ENCODE results near the gene VAV3.

VAV3 gene

GRCh38 chr1:107926436-107927080, 38.4 kb downstream of the VAV3 start:
- WGBS, result 98% methylated on average over 3 of the region's 3 CpGs
- H3K4me1 ChIP-seq (ENCODE audit: control insufficient read depth, insufficient read depth, low read depth, low read length), result no peaks in the 10 kb centered on the region

GRCh38 chr1:107925565-107925964, 39.4 kb downstream of the VAV3 start:
- no peak overlapping the region for H2BK12ac ChIP-seq (ENCODE audit: low read length in 2 of 2)
- no peak overlapping the region for H2BK120ac ChIP-seq (ENCODE audit: low read depth, low read length)
- H3K27ac ChIP-seq (ENCODE audit: low read length, poor library complexity, severe bottlenecking), result no peak overlapping the region
- no peak overlapping the region for H3K14ac ChIP-seq (ENCODE audit: low read length in 2 of 2)
- no peak overlapping the region for H3K4me3 ChIP-seq (ENCODE audit: insufficient read depth in 1 of 2, low read depth in 1 of 2, low read length in 2 of 2)
- no peak overlapping the region for H3K4me2 ChIP-seq (ENCODE audit: low read length, poor library complexity, severe bottlenecking)
- H3K23ac ChIP-seq (ENCODE audit: low read length in 2 of 2), result no peak overlapping the region
- no peaks in the 10 kb centered on the region for H3K79me1 ChIP-seq (replicated peaks; ENCODE audit: low read length, poor library complexity, severe bottlenecking)
- H3K27me3 ChIP-seq (ENCODE audit: control insufficient read depth in 1 of 2, insufficient read depth in 1 of 2, low read length in 2 of 2), result no peaks in the 10 kb centered on the region
- H2AFZ ChIP-seq (ENCODE audit: low read depth, low read length), result no peak overlapping the region
- WGBS, result no CpG with 5 or more reads among the region's 1 CpG
- H4K8ac ChIP-seq (ENCODE audit: low read length), result no peak overlapping the region
- no peak overlapping the region for H2BK15ac ChIP-seq (ENCODE audit: low read depth, poor library complexity, severe bottlenecking)
- H2AK5ac ChIP-seq (ENCODE audit: low read length, severe bottlenecking), result no peak overlapping the region
- no peaks in the 10 kb centered on the region for H3K36me3 ChIP-seq (ENCODE audit: control insufficient read depth in 1 of 2, insufficient read depth in 2 of 2, low read depth in 1 of 2, low read length in 2 of 2)
- no peaks in the 10 kb centered on the region for H3K9me3 ChIP-seq (ENCODE audit: control insufficient read depth, low read length)
- no peak overlapping the region for H2BK5ac ChIP-seq (ENCODE audit: low read depth, low read length, poor library complexity, severe bottlenecking)
- no peak for DNase-seq
- H3K4me1 ChIP-seq (ENCODE audit: control insufficient read depth, insufficient read depth, low read depth, low read length), result no peaks in the 10 kb centered on the region
- no peak overlapping the region for H4K91ac ChIP-seq (ENCODE audit: low read length)
- no peak overlapping the region for H3K4ac ChIP-seq (ENCODE audit: low read depth in 1 of 2, low read length in 2 of 2)
- H3K18ac ChIP-seq (ENCODE audit: low read depth in 1 of 2, low read length in 2 of 2), result no peak overlapping the region
- H3K9ac ChIP-seq (ENCODE audit: low read length), result no peak overlapping the region

More at GRCh38 chr1:107926436-107927080, 38.4 kb downstream of the VAV3 start:
- Histone ChIP-seq H3K79me1 (replicated peaks; ENCODE audit: low read length, poor library complexity, severe bottlenecking) (no peaks in the 10 kb centered on the region), H2AFZ (ENCODE audit: low read depth, low read length) (no peak overlapping the region), H3K9me3 (ENCODE audit: control insufficient read depth, low read length) (no peaks in the 10 kb centered on the region), H3K18ac (ENCODE audit: low read depth in 1 of 2, low read length in 2 of 2) (no peak overlapping the region), H3K4me3 (ENCODE audit: insufficient read depth in 1 of 2, low read depth in 1 of 2, low read length in 2 of 2) (no peak overlapping the region), H4K91ac (ENCODE audit: low read length) (no peak overlapping the region), H3K36me3 (ENCODE audit: control insufficient read depth in 1 of 2, insufficient read depth in 2 of 2, low read depth in 1 of 2, low read length in 2 of 2) (no peaks in the 10 kb centered on the region), H3K4ac (ENCODE audit: low read depth in 1 of 2, low read length in 2 of 2) (no peak overlapping the region), H2BK12ac (ENCODE audit: low read length in 2 of 2) (no peak overlapping the region), H3K27me3 (ENCODE audit: control insufficient read depth in 1 of 2, insufficient read depth in 1 of 2, low read length in 2 of 2) (no peaks in the 10 kb centered on the region), H3K9ac (ENCODE audit: low read length) (no peak overlapping the region), H3K23ac (ENCODE audit: low read length in 2 of 2) (no peak overlapping the region), H3K4me2 (ENCODE audit: low read length, poor library complexity, severe bottlenecking) (no peak overlapping the region), H2BK15ac (ENCODE audit: low read depth, poor library complexity, severe bottlenecking) (no peak overlapping the region), H2BK120ac (ENCODE audit: low read depth, low read length) (no peak overlapping the region), H3K27ac (ENCODE audit: low read length, poor library complexity, severe bottlenecking) (no peak overlapping the region), H4K8ac (ENCODE audit: low read length) (no peak overlapping the region), H2BK5ac (ENCODE audit: low read depth, low read length, poor library complexity, severe bottlenecking) (no peak overlapping the region), H3K14ac (ENCODE audit: low read length in 2 of 2) (no peak overlapping the region), H2AK5ac (ENCODE audit: low read length, severe bottlenecking) (no peak overlapping the region)
- peak; percentile 18 for DNase-seq

GRCh38 chr1:107920999-107921398, 44.0 kb downstream of the VAV3 start:
- no peak overlapping the region for H3K27ac ChIP-seq (ENCODE audit: low read length, poor library complexity, severe bottlenecking)

GRCh38 chr1:107920561-107920960, 44.4 kb downstream of the VAV3 start:
- no peak overlapping the region for H3K9ac ChIP-seq (ENCODE audit: low read length)
- no peak overlapping the region for H2BK15ac ChIP-seq (ENCODE audit: low read depth, poor library complexity, severe bottlenecking)
- no peak overlapping the region for H3K18ac ChIP-seq (ENCODE audit: low read depth in 1 of 2, low read length in 2 of 2)
- no peak overlapping the region for H3K23ac ChIP-seq (ENCODE audit: low read length in 2 of 2)
- H3K4me3 ChIP-seq (ENCODE audit: insufficient read depth in 1 of 2, low read depth in 1 of 2, low read length in 2 of 2), result no peak overlapping the region
- no peak overlapping the region for H2BK5ac ChIP-seq (ENCODE audit: low read depth, low read length, poor library complexity, severe bottlenecking)
- no peak overlapping the region for H2BK120ac ChIP-seq (ENCODE audit: low read depth, low read length)
- H3K4me2 ChIP-seq (ENCODE audit: low read length, poor library complexity, severe bottlenecking), result no peak overlapping the region
- H2AFZ ChIP-seq (ENCODE audit: low read depth, low read length), result no peak overlapping the region
- no peak overlapping the region for H2BK12ac ChIP-seq (ENCODE audit: low read length in 2 of 2)
- H3K4ac ChIP-seq (ENCODE audit: low read depth in 1 of 2, low read length in 2 of 2), result no peak overlapping the region
- no peaks in the 10 kb centered on the region for H3K9me3 ChIP-seq (ENCODE audit: control insufficient read depth, low read length)
- DNase-seq, result no peak
- H3K79me1 ChIP-seq (replicated peaks; ENCODE audit: low read length, poor library complexity, severe bottlenecking), result no peaks in the 10 kb centered on the region
- H4K91ac ChIP-seq (ENCODE audit: low read length), result no peak overlapping the region
- no peaks in the 10 kb centered on the region for H3K36me3 ChIP-seq (ENCODE audit: control insufficient read depth in 1 of 2, insufficient read depth in 2 of 2, low read depth in 1 of 2, low read length in 2 of 2)
- no peak overlapping the region for H2AK5ac ChIP-seq (ENCODE audit: low read length, severe bottlenecking)
- no peak overlapping the region for H4K8ac ChIP-seq (ENCODE audit: low read length)
- no peaks in the 10 kb centered on the region for H3K27me3 ChIP-seq (ENCODE audit: control insufficient read depth in 1 of 2, insufficient read depth in 1 of 2, low read length in 2 of 2)
- no peak overlapping the region for H3K27ac ChIP-seq (ENCODE audit: low read length, poor library complexity, severe bottlenecking)
- WGBS, result no CpG with 5 or more reads among the region's 1 CpG
- no peaks in the 10 kb centered on the region for H3K4me1 ChIP-seq (ENCODE audit: control insufficient read depth, insufficient read depth, low read depth, low read length)
- no peak overlapping the region for H3K14ac ChIP-seq (ENCODE audit: low read length in 2 of 2)

More at GRCh38 chr1:107920999-107921398, 44.0 kb downstream of the VAV3 start:
- no peaks in the 10 kb centered on the region for H3K4me1 ChIP-seq (ENCODE audit: control insufficient read depth, insufficient read depth, low read depth, low read length)
- no peak overlapping the region for H2BK12ac ChIP-seq (ENCODE audit: low read length in 2 of 2)
- H4K8ac ChIP-seq (ENCODE audit: low read length), result no peak overlapping the region
- no peak overlapping the region for H3K4me2 ChIP-seq (ENCODE audit: low read length, poor library complexity, severe bottlenecking)
- WGBS, result 86% methylated on average over 6 of the region's 6 CpGs
- H3K23ac ChIP-seq (ENCODE audit: low read length in 2 of 2), result no peak overlapping the region
- no peak overlapping the region for H2BK120ac ChIP-seq (ENCODE audit: low read depth, low read length)
- no peak overlapping the region for H3K14ac ChIP-seq (ENCODE audit: low read length in 2 of 2)
- no peak overlapping the region for H2BK15ac ChIP-seq (ENCODE audit: low read depth, poor library complexity, severe bottlenecking)
- H4K91ac ChIP-seq (ENCODE audit: low read length), result no peak overlapping the region
- no peak overlapping the region for H3K18ac ChIP-seq (ENCODE audit: low read depth in 1 of 2, low read length in 2 of 2)
- no peak overlapping the region for H3K4ac ChIP-seq (ENCODE audit: low read depth in 1 of 2, low read length in 2 of 2)
- H2AFZ ChIP-seq (ENCODE audit: low read depth, low read length), result no peak overlapping the region
- H3K9me3 ChIP-seq (ENCODE audit: control insufficient read depth, low read length), result no peaks in the 10 kb centered on the region
- no peak overlapping the region for H2AK5ac ChIP-seq (ENCODE audit: low read length, severe bottlenecking)
- H3K27me3 ChIP-seq (ENCODE audit: control insufficient read depth in 1 of 2, insufficient read depth in 1 of 2, low read length in 2 of 2), result no peaks in the 10 kb centered on the region
- H3K4me3 ChIP-seq (ENCODE audit: insufficient read depth in 1 of 2, low read depth in 1 of 2, low read length in 2 of 2), result no peak overlapping the region
- H3K9ac ChIP-seq (ENCODE audit: low read length), result no peak overlapping the region
- H3K36me3 ChIP-seq (ENCODE audit: control insufficient read depth in 1 of 2, insufficient read depth in 2 of 2, low read depth in 1 of 2, low read length in 2 of 2), result no peaks in the 10 kb centered on the region
- H2BK5ac ChIP-seq (ENCODE audit: low read depth, low read length, poor library complexity, severe bottlenecking), result no peak overlapping the region
- no peak for DNase-seq
- H3K79me1 ChIP-seq (replicated peaks; ENCODE audit: low read length, poor library complexity, severe bottlenecking), result no peaks in the 10 kb centered on the region

Measured in mesenchymal stem cell (in vitro differentiated cells and primary cell).